MM.1S (cell line): ENCODE data around the gene PLEKHO1.

Experiments used
- CTCF ChIP-seq: fragments of 300-600 bp; sonication (generic); IDR thresholded peaks from 2 replicates; pipeline ENCODE4 v1.5.1; 2016; ENCODE audit warnings: antibody characterized with exemption, low read length, mixed read lengths
- EZH2 ChIP-seq: fragments of 300-600 bp; sonication (generic); optimal IDR thresholded peaks from 2 replicates; pipeline ENCODE3; 2017; ENCODE audit warnings: low read depth, mild to moderate bottlenecking, antibody characterized with exemption, low read length, mixed read lengths
- EZH2phosphoT487 ChIP-seq: fragments of 300-600 bp; sonication (generic); IDR thresholded peaks from 2 replicates; pipeline ENCODE4 v1.6.1; 2018; ENCODE audit warnings: antibody characterized with exemption, low read length

- TF ChIP-seq CTCF (no peak), EZH2phosphoT487 (no peak), EZH2 (no peak)
Measured at GRCh38 chr1:150178548-150178947, 28.8 kb downstream of the PLEKHO1 start.
